ENCODE data around the gene NECTIN1.

Gene NECTIN1

GRCh38 chr11:119691020-119691666, 37.9 kb downstream of the NECTIN1 start:
- no peak for DNase-seq

- no peak for DNase-seq
Measured at GRCh38 chr11:119689302-119689701, 39.7 kb downstream of the NECTIN1 start.

DNA sequence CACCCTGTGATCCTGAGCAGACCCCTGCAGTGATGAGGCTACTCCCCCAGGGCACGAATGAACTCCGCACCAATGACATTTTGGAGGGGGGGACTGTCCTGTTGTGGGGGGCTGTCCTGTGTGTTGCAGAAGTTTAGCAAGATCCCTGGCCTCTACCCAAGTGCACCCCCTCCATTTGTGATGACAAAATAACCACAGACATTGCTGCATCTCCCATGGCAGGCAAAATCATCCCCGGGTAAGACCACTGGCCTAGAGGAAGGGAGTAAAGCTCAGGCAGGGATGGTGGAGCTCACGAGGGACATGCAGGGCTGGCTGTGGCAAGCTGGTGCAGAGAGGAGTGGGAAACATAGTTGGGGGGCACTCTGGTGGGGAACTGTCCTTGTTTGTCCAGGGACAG, 40.6 kb downstream of the NECTIN1 start:
- DNase-seq, result no peak

DNA sequence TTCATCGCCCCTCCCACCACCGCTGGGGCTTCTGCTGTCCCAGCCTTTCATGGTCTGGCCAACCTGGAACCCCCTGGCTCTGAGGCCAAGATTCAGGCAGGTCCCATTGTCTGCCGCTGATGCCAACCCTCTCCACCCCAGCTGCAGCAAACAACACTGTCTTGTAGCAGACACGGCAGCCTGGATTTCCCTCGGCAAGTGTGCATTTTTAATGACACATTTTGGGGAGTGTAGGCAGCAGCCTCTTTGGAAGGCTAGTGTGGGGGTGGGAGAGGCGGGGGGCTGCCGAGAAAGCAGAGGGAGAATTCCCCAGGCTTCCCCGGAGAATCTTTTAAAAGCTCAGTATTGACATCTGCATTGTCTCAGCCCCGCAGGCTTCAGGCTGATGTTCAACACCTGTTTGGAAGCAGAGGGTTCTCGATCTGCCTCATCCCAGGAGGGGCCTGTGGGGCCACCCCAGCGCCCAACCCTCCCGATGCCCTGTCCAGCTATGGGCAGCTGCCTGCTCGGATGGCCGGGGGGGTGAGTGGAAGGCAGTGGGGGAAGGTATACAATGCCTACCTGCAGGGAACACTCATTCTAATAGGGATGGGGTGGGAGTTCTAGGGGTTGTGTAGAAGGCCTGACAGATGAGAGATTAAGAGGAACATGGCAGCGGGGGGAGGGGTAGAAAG, 41.5 kb downstream of the NECTIN1 start:
- no peak for DNase-seq

DNA sequence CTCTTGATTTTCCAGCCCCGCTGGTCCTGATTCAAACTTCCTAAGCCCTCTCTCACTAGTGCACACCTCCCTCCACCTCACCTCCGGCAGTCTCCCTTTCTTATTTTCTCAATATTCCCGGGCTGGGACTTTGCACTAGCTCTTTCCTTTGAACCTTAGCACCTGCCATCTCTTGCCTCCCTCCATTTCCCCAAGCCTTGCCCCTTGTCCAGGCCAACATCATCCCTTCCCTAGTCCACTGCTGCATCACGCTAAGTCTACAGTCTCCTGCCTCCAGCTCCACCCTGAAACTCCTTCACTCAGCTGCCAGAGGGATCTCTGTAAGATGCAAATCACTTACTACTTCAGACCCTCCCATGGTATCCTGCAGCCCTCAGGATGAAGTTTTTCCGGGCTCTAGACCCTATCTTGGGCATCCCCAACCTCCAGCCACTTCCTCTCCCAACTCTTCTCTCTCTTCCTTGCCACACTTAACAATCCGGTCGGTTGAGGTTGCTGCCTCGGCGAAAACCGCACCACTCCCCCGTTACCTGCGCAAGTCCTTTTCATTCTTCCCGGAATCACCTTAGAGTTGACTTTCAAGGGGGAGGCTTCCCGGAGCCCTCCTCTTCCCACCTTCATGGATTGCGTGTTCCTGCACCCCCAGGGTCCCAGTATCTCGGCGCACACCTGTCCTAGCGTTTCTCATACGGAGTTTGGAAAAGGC, 42.7 kb downstream of the NECTIN1 start:
- no peak for DNase-seq

DNA sequence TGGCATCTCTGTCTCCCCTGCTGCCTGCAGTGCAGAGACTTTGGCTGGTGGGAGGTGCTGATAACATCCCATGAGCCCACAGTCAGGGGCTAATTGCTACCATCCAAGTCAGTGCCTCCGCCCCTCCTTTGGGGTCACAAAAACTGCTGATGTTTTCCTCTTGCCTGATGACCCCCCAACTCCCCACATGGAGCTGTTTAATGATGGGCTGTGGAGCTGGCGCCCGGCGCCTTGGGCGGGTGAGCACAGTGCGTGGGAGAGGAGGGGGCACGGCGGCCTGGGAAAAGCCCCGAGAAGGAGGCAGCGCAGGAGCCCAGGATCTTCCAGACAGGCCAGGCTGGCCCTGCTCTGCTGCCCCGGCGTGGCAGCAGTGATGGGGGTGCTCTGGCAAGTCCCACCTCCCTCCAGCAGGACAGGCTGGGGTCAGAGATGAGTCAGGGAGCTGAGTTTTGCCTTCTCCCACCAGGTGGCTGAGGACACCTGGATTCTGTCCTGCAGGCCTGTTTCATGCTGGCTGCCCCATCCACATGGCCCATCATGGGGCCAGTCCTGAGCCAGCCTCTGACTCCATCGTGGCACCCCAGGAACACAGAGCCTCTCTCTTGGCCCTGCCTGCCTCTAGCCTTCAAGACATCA, 43.8 kb downstream of the NECTIN1 start:
- no peak for DNase-seq

GRCh38 chr11:119684361-119685110, 44.5 kb downstream of the NECTIN1 start:
- DNase-seq, result no peak

GRCh38 chr11:119683783-119684182, 45.2 kb downstream of the NECTIN1 start:
- no peak for DNase-seq

DNA sequence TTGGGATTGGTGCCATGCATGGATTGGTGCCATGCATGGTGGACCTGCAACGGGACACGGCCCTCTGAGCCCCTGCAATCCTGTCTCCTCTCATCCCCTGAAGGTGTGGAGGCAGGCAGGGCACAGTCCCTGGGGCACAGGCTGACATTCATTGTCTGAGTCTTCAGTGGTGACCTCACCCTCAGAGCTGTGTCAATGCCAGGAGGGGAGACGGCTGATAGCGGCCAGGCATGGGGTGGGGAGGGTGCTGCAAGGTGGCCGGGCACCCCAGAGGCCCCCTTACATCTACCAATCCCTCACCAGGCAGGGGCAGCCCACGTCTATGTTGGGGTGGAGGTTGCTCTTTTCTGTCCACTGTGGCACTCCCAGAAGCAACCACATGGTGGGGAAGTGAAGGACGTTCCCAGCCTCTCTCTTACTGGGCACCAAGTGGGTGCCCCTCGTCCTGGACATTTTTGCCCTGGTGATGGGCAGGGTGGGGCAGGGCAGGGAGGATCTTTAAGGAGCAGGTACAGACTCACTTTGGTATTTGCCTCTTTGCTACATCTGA, 47.6 kb downstream of the NECTIN1 start:
- no peak for DNase-seq

DNA sequence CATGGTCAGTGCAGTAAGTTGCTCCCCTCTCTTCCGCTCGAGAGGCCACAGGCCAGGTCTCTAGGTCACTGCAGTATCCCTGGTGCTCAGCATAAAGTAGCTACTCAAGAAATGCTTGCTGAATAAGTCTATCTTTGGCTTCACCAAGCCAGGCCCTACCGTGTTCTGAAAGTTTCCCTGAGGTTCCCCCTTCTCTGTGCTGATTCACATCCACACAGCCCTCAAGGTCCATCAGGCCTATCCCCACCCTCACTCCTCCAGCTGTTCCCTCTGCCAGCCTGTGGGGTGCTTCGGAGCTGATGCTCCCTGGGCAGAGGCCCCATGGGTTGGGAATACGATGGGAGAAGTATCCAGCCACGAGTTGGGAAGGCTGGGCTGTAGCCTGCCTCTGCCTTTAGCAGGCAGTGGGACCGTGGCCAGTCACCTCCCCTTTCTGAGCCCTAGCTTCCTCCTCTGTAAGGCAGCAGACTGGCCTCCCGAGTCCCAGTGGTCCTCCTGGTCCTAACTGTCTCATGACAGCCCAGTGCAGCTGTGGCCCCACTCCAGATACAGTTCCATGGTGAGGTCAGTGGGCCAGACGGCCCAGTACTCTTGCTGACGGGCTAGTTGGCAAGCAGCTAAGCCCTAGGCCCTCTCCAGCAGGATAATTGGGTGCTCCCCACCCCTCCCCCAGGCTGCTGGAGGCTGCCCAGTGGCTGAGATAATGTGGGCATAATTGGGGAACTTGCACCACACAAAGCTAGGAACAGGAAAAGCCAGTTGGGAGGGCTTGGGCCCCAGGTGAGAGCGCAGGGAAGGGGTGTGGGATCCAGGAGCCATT, 48.2 kb downstream of the NECTIN1 start:
- no peak for DNase-seq

GRCh38 chr11:119679346-119679745, 49.7 kb downstream of the NECTIN1 start:
- no peak for DNase-seq

DNA sequence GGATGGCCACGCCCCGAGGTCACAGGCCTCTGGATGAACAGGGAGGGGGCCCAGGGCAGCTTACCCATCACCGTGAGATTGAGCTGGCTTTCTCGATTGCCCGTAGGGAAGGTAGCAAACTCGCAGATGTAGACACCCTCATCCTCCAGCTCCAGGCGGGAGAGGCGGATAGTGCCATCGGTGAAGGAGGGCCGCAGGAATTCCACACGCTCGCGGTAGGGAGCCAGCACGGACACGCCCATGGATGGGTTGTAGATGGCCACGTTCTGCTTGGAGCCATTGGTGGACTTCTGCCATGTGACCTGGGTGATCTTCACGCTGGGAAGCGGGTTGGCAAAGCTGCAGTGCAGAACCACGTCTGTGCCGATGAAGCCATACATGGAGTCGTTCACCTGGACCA, 50.6 kb downstream of the NECTIN1 start:
- no peak for DNase-seq

DNA sequence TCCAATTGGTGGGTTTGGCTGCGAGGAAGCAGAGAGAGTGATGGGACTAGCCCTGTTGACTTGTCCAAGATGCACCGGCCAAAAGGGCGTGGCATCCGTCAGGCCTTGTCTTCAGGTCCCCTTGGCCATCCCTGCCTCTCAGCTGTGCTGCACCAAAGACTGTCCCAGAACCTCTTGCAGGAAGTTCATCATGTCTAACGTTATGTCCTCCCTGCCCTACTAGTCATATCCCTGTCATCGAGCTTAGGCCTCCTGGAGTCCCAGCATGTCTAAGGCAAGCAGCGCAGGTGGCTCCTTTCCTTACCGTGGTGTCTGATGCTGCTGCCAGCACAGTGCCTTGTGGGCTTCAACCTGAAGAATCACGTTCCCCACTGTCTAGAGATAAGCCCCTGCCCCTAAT, 51.2 kb downstream of the NECTIN1 start:
- DNase-seq, result no peak

- DNase-seq, result no peak
Measured at GRCh38 chr11:119676461-119677020, 52.5 kb downstream of the NECTIN1 start.

DNA sequence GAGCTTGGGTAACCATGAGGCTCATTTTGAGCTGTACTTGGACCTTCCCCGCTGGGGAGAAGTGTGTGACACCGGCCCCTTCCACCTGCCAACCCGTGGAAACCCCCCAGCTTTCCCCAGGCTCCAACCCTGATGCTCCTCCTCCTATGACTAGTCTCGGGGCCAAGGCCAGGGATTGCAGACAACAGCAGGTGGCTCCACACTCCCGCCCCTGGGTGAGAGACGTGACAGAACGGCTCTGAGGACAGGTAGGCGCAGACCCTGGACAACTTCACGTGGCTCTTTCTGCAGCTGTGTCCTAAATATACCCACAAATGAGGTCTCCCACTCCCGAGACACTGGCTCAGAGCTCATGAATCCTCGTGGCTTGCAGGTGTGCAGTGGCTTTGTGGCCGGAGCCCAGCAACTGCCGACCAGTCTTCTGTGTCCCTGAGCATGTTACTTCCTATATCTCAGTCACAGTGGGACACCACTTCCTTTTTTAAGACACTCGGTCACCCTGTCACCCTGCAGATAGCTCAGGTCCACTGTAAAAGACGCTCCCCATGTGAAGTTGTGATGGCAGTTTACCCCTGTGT, 55.2 kb downstream of the NECTIN1 start:
- no peak for DNase-seq

- DNase-seq, result no peak
Measured at GRCh38 chr11:119673052-119673758, 55.8 kb downstream of the NECTIN1 start.

DNA sequence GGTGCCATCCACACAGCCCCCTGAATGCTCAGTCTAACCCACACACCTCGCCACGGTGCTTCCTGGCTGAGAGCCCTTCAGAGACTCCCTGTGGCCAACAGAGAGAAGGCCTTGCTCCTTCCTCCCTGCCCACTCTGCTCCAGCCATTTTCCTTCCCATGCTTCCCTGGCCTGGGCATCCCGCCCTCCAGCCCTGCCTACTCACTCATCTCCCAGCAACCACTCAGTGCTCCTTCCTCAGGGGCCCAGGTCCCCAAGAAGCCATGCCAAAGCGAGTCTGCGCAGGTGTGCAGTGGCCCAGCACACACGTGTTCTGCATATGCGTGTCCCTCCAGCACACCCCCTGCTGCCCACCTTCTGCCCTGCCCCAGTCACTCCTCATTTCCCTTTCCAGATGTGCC, 56.4 kb downstream of the NECTIN1 start:
- no peak for DNase-seq

GRCh38 chr11:119671561-119672015, 57.4 kb downstream of the NECTIN1 start:
- no peak for DNase-seq

DNA sequence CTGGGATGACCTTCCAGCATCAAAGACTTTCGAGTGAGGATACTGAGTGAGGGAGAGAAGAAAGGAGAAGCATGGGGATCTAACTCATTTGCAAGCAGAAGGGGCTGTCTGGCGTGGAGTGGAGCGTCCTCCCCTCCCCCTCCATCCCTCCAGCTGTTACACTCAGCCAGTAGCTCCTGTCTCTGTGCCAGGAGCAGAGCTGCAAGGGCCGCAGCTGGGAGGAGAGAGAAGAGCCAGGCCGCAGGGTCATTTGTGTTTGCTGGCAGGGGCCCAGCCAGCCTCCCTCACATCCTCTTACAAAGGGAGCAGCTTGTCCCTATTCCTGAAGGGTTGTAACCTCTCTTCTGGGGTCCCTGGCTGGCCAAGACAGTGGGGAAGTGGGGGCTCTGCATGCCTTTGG, 57.9 kb downstream of the NECTIN1 start:
- no peak for DNase-seq

DNA sequence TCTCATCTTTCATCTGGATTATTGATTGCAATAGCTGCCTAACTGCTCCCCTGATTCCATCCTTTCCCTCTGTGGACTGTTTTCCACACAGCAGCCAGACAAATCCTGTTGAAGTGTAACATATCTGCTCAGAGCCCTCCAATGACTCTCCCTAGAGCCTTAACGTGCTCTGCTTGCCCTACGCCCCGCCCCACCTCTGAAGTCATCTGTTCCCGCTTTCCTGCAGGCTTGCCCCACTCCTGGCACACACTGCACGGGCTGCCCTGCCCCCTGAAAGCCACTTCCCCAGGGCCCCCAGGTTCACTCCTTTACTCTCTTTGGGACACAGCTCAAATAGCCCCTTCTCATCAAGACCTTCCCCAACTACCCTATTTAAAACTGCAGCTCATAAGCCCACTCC, 59.5 kb downstream of the NECTIN1 start:
- DNase-seq, result no peak

Measured in activated T-cell treated with anti-CD3 and anti-CD28 coated beads, Interleukin-2, amount 50 U/mL, for 1 hour (primary cell).